Activated CD4-positive, alpha-beta T cell treated with anti-CD3 and anti-CD28 coated beads, Interleukin-2, amount 50 U/mL, for 48 hours (primary cell): ENCODE results near the gene ZNF341.
"Not testable (repeated sequence)": the region's sequence is repeated elsewhere in the genome, so short reads cannot be mapped to it uniquely, and the experiment has no call there.

ENCODE experiments used
- DNase-seq, 2 experiments: peaks; one replicate each; pipeline ENCODE4 v3.0.0-alpha.2; 2020

ZNF341 gene

GRCh38 chr20:33731693-33732165 lies at the start of gene ZNF341:
TSS of gene ZNF341 (plus strand) at chr20:33731996. CDS start at chr20:33732022, 26 bp downstream.
- peak; percentile 87 to 89 for DNase-seq

DNA sequence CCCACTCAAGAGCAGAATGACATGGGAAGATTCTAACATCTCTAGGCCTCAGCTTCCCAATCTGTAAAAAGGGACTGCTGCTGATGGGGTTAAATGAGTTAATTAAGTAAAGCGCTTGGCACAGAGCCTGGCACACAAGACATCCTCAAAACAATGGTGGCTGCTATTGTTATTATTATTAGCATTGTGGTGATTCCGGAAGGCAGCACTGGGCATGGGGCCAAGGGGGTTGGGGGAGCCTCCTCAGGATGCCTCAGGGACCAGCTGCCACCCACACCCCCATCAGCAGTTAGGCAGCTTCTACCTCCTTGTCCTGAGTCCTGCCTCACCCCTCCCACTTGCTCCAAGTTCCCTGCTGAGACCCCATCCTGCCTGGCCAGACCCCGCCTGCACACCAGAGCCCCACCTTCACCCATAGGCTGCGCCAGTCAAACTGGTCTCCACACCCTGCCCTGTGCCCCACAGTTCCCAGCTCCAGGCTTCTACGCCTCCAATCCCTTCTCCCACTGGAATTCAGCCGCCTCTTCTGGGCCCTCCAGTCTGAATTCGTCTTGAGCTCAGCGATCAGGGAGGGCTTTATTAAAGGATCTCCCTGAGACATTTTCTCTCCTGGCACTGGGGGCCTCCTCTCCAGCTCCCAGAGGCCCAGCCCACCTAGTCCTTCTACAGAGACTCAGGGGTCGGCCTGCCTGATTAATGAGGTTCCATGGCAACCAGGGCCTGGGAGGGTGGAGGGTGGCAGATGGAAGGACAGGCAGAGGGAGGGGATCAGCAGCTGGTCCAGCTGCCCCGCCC lies 47.1 kb upstream of the ZNF341 start:
- no peak for DNase-seq

DNA sequence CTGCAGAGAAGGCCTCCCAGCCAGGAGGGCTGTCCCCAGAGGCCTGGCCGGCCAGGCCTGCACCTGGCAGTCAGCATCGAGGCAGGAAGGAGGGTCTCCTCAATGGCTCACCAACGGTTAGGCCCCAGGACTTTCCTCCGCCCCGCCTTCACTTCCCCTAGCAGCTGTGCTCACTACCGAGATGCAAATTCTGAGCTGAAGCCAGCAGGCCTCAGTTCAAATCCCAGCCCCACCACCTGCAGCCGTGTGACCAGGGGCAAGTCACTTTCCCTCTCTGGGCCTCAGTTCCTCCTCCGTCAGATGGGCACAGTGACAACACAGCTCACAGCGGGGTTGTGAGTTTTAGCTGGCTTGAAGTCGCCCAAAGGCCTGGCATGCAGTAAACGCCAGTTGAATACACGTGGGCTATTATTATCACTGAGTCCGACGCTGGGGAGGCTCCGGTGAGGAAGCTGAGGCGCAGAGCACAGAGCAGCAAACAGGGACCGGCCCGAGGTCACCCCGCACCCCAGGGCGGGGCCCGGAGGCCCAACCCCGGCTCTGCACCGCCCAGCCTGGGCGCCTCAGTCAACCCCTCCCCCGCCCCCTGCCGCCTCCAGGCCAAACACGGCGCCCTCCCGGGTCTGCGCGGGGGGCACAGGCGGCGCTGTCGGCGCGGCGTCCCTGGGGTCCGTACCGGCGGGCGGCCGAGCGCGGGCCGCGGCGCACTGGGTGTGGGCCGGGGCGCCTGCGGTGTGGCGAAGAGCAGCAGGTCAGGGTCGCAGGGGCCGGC lies 46.3 kb upstream of the ZNF341 start:
- DNase-seq, result peak; percentile 75 to 79

DNA sequence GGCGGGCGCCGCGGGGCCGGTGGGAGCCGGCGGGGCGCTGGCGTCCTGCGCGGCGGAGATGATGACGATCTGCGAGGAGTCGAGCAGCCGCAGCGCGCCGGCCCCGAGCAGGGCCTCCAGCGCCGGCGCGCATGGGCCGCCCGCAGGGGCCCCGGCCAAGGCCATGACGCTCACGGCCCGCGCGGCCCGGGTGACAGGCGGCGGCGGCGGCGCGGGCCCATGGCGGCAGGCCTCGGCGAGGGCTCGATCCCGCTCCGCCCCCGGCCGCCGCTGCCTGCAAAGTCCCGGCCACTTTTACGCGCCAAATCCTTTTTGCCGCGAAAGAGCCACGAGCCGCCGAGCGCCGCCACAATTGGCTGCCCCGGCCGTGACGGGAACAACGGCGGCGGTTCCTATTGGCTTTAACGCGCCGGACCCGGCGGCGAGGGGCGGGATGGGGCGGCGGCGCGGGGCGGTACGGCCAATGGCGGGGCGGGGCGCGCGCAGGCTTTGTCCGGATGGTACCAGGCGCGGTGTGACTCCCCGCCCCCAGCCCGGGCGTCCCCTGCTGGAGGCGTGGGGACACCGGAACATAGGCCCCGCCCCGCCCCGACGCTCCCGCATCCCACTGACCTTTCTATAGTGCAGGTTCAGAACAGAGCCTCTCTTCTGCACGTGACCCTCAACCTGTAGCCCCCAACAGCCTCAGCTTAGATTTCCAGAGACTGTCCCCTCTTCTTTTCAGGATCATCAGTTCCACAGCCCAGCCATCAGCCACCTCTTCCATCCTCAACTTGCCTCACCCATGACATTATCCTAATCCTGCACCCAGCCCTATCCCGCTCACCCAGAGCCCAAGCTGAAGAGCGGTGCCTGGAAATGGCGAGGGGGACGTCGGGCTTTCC lies 45.5 kb upstream of the ZNF341 start, which contains the start of gene E2F1:
Gene E2F1 (minus strand): TSS at position 286 of the 884 bp plus-strand sequence. CDS start 121 bp downstream, at position 165.
- peak; percentile 97 for DNase-seq

DNA sequence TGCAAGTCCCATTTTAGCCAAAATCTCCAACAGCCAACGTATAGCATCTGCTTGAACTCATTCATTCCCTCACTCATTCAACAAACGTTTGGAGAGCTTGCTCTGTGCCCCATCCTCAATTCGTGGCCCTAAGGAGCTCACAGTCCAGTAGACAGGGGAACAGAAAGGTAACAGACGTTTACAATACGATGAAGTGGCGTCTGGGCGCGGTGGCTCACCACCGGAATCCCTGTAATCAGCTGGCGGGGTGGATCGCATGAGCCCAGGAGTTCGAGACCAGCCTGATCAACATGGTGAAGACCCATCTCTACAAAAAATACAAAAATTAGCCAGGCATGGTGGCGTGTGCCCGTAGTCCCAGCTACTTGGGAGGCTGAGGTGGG lies 44.8 kb upstream of the ZNF341 start:
- no peak for DNase-seq

- DNase-seq, result no peak
Observed at GRCh38 chr20:33687370-33687915, 44.4 kb upstream of the ZNF341 start.

GRCh38 chr20:33687993-33688937 lies 43.5 kb upstream of the ZNF341 start:
- no peak for DNase-seq

DNA sequence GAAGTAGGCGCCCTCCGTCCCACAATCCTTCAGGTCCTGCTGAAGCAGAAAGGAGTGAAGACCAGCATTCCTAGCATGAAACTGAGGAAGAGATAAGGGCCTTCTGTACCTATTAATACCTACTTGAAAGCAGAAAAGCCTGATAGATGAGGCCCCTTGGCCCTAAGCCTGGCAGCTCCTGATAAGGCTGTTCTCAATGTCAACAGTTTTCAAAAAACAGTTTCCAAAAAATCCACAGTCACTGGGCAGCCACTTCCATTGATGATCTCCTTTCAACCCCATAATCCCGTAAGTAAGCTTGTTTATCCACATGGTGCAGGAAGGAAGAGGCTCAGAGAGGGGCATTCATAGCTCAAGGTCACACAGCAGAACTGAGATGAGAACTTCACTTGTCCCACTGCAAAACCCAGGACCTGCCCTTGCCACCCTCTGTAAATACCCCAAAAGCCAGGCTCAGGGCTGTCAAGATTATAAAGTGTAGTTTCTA lies 42.8 kb upstream of the ZNF341 start:
- no peak for DNase-seq

- no peak for DNase-seq
Observed at GRCh38 chr20:33689493-33689892, 42.3 kb upstream of the ZNF341 start.

- DNase-seq, result peak; percentile 51 to 54
Observed at GRCh38 chr20:33689973-33690372, 41.8 kb upstream of the ZNF341 start.

DNA sequence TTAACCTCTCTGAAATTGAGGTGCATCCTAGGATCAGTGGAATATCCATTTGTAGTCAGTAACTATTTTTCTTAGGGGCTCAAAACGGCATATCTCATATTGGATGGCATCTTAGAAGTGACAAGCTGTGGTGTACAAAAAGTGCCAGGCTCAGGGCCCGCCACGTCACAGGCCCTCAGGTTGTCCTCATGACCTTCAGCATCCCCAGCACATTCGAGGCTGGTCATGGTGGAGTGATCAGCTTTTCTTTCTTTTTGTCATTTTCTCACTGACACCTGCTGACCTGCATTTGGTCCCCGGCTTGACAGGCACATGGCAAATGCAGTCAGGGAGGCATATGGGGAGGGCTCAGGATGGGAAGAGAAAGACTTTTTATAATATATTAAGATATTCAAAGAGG lies 38.5 kb upstream of the ZNF341 start:
- DNase-seq, result no peak

DNA sequence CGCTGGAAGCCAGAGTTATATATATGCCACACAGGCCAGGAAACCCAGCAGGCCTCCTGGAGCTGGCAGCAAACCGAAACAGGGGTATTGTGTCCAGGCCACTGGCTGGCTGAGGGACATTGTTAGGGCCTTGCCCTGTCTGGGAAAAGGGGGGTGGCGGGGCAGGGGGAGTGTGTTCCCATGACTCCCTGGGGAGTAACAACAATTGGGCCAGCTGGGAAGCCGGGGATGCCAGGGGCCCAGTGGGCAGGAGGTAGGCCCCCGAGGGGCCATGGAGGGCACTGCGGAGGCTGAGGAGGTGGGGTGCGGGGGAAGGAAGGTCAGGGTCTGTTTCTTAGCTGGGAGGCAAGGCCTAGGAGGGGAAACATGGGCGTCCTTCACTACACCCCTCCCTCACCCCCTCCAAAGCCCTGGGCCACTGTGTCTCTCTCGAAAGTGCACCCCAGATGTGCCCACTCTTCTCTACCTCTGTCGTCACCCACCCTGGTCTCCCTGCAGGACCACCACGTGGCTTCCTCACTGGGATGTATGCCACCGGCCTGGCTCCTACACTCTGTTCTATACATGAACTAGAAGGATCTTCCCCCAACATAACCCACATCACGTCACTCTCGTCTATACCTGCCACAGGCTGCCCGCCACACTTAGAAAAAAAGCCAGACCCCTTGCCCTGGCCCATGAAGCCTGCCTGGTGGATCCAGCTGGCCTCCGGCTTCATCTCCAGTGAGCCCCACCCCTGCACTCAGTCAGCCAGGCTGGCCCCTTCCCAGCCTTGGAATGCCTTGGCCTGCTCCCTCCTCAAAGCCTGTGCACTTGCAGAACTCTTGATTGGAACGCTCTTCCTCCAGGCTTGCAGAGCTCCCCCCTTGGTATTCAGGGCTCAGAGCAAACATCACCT lies 37.8 kb upstream of the ZNF341 start:
- DNase-seq, result no peak

GRCh38 chr20:33694639-33695012 lies 37.2 kb upstream of the ZNF341 start:
- no peak for DNase-seq

DNA sequence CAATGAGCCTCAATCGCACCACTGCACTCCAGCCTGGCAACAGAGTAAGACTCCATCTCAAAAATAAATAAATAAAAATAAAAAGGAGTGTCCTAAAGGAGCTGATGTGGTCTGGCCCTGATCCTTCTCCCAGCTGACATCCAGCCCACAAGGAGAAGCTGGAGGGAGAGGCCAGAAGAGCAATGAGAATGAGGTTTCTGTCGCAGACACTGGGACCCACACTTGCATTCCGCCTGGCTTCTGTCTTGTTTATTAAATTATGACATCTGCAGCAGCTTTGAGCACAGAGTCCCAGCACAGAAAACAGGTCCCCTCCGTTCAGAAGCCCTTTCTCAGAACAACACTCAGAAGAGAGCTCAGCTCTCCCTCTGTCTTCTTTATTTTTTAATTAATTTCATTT lies 35.3 kb upstream of the ZNF341 start:
- DNase-seq, result no peak

- no peak for DNase-seq
Observed at GRCh38 chr20:33697129-33697528, 34.7 kb upstream of the ZNF341 start.

GRCh38 chr20:33698966-33699365 lies 32.8 kb upstream of the ZNF341 start:
- not testable (repeated sequence) for DNase-seq

DNA sequence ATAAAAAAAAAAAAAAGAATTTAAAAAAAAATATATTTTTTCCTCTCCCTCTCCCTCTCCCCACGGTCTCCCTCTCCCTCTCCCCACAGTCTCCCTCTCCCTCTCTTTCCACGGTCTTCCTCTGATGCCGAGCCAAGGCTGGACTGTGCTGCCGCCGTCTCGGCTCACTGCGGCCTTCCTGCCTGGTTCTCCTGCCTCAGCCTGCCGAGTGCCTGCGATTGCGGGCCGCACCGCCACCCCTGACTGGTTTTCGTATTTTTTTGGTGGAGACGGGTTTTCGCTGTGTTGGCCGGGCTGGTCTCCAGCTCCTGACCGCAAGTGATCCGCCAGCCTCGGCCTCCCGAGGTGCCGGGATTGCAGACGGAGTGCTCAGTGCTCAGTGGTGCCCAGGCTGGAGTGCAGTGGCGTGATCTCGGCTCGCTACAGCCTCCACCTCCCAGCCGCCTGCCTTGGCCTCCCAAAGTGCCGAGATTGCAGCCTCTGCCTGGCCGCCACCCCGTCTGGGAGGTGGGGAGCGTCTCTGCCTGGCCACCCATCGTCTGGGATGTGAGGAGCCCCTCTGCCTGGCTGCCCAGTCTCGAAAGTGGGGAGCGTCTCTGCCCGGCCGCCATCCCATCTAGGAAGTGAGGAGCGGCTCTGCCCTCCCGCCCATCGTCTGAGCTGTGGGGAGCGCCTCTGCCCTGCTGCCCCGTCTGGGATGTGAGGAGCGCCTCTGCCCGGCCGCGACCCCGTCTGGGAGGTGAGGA lies 30.9 kb upstream of the ZNF341 start:
- DNase-seq, result not testable (repeated sequence)

DNA sequence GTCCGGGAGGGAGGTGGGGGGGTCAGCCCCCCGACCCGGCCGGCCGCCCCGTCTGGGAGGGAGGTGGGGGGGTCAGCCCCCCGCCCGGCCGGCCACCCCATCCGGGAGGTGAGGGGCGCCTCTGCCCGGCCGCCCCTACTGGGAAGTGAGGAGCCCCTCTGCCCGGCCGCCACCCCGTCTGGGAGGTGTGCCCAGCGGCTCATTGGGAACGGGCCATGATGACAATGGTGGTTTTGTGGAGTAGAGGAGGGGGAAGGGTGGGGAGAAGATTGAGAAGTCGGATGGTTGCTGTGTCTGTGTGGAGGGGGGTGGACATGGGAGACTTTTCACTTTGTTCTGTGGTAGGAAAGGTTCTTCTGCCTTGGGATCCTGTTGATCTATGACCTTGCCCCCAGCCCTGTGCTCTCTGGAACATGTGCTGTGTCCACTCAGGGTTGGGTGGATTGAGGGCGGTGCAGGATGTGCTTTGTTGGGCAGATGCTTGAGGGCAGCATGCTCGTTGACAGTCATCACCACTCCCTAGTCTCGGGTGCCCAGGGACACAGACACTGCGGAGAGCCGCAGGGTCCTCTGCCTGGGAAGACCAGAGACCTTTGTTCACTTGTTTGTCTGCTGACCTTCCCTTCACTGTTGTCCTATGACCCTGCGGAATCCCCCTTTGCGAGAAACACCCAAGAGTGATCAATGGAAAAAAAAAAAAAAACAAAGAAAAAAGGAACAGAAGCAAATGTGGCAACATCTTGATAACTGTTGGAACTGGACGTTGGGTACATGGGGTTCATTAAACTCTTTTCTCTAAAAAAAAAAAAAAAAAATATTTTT lies 30.0 kb upstream of the ZNF341 start:
- no peak for DNase-seq
